ENCODE results near the gene CDKAL1.
"Not testable (repeated sequence)": the region's sequence is repeated elsewhere in the genome, so short reads cannot be mapped to it uniquely, and the experiment has no call there.

The CDKAL1 gene

GRCh38 chr6:20599302-20600051 lies 65.2 kb downstream of the CDKAL1 start:
- no peak for DNase-seq

DNA sequence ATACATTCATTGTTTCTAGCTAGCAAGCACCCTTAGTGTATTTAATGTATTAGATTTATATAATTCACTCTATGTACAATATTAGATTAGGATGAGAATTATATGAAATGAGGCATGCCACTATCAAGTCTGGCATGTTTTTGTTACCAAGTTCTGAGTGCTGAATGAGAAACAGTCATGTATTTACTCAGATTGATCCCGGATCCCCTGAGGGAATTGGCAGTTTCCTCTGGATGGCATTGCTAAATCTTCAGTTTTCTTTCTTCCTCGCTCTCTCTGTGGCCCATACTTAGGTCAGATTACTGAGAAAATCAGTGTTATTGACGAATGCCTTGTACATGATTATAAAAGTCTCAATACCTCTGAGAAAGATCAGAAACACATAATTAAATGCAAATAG lies 66.6 kb downstream of the CDKAL1 start:
- DNase-seq = no peak

- DNase-seq = no peak
Measured at GRCh38 chr6:20604159-20604558, 69.9 kb downstream of the CDKAL1 start.

DNA sequence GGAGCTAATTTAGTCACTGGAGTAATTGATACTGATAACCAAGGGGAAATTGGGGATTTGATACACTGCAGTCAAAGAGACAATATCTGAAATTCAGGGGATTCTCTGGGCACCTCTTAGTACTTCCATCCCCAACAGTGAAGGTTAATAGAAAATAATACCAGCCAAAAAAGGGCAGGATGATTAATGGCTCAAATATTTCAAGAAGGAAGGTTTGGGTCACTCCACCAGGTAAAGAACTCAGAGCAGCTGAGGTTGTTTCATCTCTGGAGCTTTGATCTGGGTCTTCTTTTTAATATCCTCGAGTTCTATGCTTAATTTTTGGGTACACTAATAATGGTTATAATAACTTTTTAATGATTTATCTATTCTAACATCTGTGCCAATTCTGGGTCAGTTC lies 70.8 kb downstream of the CDKAL1 start:
- no peak for DNase-seq

- DNase-seq = no peak
Measured at GRCh38 chr6:20605581-20605980, 71.3 kb downstream of the CDKAL1 start.

DNA sequence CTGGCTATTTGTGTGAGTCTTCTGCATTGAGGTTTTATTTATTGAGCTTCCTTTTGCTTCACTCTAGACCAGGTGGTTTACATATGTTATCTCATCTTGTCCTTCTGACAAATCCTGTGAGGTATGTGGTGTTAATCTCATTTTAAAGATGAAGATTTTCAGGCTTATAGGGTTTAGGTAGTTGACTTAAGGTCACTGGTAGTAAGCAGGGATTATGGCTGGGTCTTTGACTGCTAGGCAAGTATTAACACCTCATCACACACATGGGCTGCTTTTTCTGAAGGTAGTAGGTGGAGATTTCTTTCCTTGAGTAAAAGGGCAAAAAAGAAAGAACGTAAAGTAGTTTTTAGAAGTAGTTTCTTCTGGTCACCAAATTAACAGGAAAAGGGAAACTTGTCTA lies 72.6 kb downstream of the CDKAL1 start:
- no peak for DNase-seq

- DNase-seq = no peak
Measured at GRCh38 chr6:20608356-20608755, 74.1 kb downstream of the CDKAL1 start.

DNA sequence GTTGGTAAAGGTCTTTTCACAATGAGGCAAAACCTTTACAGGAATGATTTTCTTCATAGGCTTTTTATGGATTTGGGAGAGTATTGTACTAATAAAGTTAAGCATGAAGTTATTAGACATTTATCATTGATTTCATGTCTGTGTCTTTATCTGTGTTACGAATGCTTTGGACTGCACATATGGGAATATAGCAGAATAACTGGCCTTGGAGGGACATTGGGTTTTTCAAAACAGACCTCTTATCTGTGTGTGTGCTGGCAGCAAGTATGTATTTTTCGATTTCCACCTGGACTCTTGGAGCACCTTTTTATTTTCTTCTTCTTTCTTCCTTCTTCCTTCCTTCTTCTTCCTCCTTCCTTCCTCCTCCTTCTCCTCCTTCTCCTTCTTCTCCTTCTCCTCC lies 74.6 kb downstream of the CDKAL1 start:
- DNase-seq = no peak

DNA sequence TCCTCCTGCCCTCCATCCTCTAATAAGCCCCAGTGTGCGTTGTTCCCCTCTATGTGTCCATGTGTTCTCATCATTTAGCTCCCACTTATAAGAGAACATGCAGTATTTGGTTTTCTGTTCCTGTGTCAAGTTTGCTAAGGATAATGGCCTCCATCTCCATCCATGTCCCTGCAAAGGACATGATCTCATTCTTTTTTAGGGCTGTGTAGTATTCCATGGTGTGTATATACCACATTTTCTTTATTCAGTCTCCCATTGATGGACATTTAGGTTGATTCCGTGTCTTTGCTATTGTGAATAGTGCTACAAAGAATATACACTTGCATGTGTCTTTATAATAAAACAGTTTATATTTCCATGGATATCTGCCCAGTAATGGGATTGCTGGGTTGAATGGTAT lies 75.7 kb downstream of the CDKAL1 start:
- not testable (repeated sequence) for DNase-seq

DNA sequence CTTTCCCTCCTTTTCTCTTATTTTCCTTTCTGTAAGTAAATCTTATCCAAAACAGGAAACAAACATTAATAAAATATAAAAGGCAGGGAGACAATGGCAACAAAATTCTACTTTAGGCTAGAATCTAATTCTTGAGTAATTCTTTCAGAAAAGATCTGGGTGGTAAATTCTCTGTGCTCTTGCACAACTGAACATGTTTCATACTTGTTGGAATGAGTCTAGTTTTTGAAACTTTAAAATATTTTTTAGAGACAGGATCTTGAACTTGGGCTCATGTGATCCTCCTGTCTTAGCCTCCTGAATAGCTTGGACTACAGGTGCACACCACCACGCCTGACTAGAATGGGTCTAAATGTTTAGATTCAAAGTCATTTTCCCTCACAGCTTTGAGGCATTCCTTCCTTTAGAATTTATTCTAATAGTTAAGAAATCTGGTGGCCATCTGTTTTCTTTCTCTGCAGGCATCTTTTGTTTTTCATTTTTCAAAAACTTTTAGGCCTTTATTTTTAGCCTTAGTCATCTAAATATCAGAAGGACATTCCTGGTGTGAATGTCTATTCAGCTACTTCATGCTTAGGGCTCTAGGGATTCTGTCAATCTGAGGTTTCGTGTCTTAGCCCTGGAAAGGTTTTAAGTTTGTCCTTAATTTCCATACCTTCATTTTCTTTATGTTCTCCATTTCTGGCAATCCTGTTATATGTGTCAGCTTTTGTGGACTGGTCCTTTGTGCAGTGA lies 76.5 kb downstream of the CDKAL1 start:
- no peak for DNase-seq

DNA sequence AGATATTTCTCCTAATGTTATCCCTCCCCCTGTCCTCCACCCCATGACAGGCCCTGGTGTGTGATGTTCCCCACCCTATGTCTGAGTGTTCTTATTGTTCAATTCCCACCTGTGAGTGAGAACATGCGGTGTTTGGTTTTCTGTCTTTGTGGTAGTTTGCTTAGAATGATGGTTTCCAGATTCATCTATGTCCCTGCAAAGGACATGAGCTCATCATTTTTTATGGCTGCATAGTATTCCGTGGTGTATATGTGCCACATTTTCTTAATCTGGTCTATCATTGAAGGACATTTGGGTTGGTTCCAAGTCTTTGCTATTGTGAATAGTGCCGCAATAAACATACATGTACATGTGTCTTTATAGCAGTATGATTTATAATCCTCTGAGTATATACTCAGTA lies 83.3 kb downstream of the CDKAL1 start:
- DNase-seq = not testable (repeated sequence)

DNA sequence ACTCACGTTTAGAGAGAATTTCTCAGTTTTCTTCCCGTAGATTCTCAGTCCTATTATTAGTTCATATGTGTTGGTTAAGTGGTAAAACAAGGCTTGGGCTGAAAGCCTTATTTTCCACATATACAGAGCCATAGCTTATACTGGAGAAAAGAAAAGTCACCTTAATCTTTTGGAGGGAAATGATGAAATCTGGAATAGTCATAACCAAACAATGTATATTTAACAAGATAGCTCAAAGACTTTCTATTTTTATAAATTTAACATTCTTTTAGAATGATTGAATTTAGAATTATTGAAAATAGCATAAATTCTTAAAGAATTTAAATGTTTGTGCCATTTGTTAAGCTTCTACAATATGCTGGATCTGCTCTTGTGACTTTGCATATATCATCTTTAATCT lies 85.8 kb downstream of the CDKAL1 start:
- DNase-seq = no peak

- no peak for DNase-seq
Measured at GRCh38 chr6:20623761-20624160, 89.5 kb downstream of the CDKAL1 start.

GRCh38 chr6:20626165-20626564 lies 91.9 kb downstream of the CDKAL1 start:
- no peak for DNase-seq

DNA sequence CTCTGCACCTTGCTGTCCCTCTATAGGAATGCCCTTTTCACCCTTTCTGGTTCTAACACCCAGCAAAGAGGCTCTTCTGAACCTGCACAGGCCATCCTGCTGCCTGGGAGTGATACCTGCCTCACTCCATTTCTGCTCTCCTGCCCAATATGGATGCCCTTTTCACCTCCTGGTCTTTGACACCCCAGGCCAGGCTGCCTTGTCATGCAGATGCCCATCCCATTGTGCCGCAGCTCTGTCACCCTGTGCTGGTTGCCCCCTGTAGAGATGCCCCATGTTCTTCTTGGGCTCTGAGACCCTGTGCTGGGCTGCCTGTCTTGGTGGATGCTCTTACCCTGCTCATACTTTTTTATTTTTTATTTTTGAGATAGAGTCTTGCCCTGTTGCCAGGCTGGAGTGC lies 95.3 kb downstream of the CDKAL1 start:
- DNase-seq = no peak

GRCh38 chr6:20630136-20630535 lies 95.9 kb downstream of the CDKAL1 start:
- no peak for DNase-seq

- peak in 1 of 2 experiments; percentile 21 for DNase-seq
Measured at GRCh38 chr6:20630617-20631548, 96.6 kb downstream of the CDKAL1 start.

GRCh38 chr6:20631549-20631924 lies 97.3 kb downstream of the CDKAL1 start:
- no peak for DNase-seq

DNA sequence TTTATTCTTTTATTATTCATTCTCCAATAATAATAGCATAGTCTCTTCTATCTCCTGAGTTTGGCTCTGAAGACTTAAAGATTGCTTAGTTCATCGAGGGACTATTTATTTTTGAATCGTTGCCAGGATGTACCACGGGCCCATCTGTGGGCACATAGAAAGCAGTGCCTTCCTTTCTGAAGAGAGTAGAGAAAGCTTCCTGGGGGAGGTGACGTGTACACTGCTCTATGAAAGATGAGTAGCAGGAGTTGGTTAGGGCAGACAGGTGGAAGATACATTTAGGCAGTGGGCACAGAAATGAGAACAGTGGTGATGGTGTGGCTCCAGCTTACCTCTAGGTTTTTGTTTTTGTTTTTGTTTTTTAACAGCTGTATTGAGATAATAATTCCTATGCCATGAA lies 98.4 kb downstream of the CDKAL1 start:
- DNase-seq = no peak

DNA sequence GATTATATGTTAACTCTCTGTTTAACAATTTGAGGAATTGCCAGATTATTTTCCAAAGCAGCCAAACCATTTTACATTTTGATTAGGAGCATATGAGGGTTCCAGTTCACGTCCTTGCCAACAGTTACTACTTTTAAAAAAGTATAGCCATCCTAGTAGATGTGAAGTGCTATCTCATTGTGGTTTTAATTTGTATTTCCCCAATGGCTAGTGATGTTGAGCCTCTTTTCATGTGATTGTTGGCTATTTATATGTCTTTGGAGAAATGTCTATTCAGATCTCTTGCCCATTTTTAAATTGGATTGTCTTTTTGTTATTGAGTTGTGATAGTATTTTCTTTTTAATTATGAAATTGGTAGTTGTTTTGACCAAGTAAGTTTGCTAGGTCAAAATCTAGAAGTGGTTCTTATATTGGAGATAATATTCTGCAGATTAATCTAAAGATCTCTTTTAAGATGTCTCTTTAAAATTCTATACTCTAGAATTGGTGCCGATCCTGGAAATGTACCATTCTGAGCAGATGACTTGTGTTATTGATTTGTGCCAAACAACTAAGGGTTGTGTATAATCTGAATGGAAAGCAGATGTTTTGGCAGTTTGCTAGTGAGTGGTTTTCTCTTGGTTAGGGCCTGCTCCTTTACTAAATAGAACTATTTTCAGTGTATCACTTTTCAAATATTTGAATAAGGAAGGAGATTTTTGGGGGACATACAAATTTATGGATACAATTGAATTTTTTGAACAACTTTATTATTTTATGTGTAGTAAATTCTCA lies 99.5 kb downstream of the CDKAL1 start:
- DNase-seq = no peak

DNA sequence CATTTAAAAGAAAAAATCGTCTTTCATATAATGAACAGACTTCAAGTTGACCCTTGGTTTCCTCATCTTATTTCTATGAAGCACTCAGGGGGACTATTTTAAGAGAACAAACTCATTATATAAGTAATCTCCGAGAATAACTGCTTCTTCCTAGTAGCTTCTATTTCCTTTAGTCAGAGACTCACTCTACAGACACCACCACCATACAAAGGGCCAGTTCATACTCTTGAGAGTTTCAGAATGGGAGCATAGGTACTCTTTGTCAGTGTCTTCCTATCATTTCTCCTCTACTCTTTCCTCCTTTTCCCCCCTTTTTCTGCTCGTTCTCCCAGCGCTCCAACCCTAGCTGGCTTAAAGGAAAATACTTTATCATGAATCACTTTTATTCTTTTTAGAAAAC lies 104.9 kb downstream of the CDKAL1 start:
- no peak for DNase-seq

DNA sequence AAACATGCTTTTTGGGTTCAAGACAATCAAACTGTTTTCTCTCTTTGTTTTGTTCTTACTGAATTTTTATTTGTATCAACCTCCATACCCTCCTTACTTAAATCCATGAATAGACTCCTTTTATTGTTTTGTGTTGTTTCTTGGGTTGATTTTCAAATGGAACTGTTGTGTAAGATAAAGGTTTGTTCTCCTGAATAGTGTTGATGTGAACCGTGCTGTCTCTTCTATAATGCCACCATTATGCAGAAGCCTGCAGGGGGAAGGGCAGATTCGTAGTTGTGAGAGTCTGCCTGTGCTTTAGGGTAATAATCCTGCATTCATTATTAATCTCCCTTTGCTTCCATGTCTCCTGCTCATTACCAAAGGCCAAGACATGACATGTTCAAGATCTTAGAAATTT lies 105.9 kb downstream of the CDKAL1 start:
- no peak for DNase-seq

- DNase-seq = no peak
Measured at GRCh38 chr6:20642441-20642840, 108.2 kb downstream of the CDKAL1 start.

Measured in activated T-cell treated with anti-CD3 and anti-CD28 coated beads, Interleukin-2, amount 50 U/mL, for 48 hours (primary cell).